ENCODE data around the gene DAPK2.
"Not testable (repeated sequence)": the region's sequence is repeated elsewhere in the genome, so short reads cannot be mapped to it uniquely, and the experiment has no call there.

Gene DAPK2

GRCh38 chr15:63972801-63973200 lies 73.5 kb downstream of the DAPK2 start:
- peak; percentile 43 for DNase-seq (ENCODE audit: low spot score)

GRCh38 chr15:63971904-63972303 lies 74.4 kb downstream of the DAPK2 start:
- no peak for DNase-seq (ENCODE audit: low spot score)

GRCh38 chr15:63971427-63971805 lies 74.9 kb downstream of the DAPK2 start:
- no peak for DNase-seq (ENCODE audit: low spot score)

DNA sequence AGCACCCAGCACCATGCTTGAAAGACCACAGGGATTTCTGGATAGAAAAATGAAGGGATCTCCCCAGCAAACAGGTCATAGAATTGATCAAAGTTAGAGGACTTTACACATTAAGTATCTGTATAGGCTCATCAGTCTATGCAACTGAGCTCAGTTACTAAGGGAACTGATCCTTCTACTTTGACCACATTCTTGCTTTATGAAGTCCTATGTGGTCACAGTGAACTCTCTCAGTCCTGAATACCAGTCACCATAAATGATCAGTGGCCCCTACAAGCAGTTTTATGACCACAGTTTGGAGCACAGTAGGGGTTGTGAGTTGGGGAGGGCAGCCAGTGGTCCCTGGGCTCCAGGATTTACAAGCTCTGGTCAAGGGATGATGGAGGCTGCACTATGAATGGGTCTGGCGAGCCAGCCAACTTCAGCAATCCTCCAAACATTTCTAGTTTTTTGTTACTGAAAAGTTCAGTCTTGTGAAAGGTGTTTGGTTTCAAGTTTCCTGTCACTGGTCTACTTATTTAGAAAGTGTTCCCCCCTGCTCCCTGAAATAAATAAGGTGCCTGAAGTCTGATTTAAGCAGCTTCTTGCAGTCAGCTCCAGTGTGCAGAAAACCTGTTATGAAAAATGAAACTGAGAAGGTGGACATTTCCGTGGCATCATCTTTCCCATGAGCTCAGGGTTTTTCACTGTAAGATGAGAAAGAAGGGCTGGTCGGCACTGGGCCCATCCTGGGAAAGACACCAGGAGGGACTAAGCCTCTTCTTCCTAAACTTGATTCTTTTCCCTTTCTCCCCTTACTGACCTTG lies 75.5 kb downstream of the DAPK2 start:
- no peak for DNase-seq (ENCODE audit: low spot score)

DNA sequence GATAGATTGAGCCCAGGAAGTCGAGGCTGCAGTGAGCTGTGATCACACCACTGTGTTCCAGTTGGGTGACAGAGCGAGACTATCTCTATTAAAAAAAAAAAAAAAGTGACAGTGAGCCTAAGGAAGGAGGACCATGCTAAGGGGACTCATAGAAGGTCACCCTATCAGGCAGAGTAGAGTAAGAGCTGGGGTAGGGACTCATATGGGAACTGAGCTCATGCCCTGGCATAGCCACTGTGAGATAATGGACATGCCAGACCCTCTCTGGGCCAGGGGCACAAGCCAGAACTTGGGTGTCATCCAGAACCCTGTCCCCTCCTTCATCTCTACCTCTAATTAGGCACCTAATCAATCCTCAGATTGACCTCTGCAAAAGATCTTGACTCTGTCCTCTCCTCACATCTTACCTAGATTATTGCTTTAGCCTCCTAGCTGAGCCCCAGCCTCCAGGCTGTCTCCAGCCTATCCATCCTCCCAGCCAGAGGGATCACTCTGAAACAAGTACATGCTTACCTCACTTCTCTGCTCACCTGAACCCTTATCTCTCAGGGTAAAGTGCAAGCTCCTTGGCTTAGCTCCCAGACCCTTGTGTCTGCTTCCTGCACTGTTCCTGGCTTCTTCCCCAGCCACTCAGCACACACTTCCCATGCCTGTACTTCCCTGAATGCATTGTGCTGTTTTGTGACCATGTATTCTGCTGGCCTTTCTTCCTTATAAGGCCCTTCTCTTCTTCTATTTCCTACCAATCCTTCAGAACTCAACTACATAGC lies 76.4 kb downstream of the DAPK2 start:
- DNase-seq (ENCODE audit: low spot score): no peak

GRCh38 chr15:63968700-63969099 lies 77.6 kb downstream of the DAPK2 start:
- DNase-seq (ENCODE audit: low spot score): peak; percentile 41

- DNase-seq (ENCODE audit: low spot score): no peak
Measured at GRCh38 chr15:63968122-63968524, 78.2 kb downstream of the DAPK2 start.

GRCh38 chr15:63967616-63968015 lies 78.7 kb downstream of the DAPK2 start:
- DNase-seq (ENCODE audit: low spot score): no peak

DNA sequence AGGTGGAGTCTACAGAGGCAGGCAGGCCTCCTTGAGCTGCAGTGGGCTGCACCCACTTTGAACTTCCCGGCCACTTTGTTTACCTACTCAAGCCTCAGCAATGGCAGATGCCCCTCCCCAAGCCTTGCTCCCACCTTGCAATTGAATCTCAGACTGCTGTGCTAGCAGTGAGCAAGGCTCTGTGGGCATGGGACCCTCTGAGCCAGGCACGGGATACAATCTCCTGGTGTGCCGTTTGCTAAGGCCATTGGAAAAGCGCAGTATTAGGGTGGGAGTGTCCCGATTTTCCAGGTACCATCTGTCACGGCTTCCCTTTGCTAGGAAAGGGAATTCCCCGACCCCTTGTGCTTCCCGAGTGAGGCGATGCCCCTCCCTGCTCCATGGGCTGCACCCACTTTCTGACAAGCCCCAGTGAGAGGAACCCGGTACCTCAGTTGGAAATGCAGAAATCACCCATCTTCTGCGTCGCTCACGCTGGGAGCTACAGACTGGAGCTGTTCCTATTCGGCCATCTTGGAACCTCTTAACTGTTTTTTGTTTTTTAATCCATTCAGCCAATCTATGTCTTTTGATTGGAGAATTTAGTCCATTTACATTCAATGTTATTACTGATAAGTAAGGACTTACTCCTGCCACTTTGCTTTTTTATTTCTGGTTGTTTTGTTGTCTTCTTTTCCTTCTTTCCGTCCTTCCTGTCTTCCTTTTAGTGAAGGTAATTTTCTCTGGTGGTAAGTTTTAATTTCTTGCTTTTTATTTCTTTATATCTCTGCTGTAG lies 83.2 kb downstream of the DAPK2 start:
- DNase-seq (ENCODE audit: low spot score): not testable (repeated sequence)

- no peak for DNase-seq (ENCODE audit: low spot score)
Measured at GRCh38 chr15:63953524-63953923, 92.8 kb downstream of the DAPK2 start.

GRCh38 chr15:63950911-63951481 lies 95.3 kb downstream of the DAPK2 start:
- DNase-seq (ENCODE audit: low spot score): no peak

GRCh38 chr15:63948971-63949370 lies 97.3 kb downstream of the DAPK2 start:
- no peak for DNase-seq (ENCODE audit: low spot score)

DNA sequence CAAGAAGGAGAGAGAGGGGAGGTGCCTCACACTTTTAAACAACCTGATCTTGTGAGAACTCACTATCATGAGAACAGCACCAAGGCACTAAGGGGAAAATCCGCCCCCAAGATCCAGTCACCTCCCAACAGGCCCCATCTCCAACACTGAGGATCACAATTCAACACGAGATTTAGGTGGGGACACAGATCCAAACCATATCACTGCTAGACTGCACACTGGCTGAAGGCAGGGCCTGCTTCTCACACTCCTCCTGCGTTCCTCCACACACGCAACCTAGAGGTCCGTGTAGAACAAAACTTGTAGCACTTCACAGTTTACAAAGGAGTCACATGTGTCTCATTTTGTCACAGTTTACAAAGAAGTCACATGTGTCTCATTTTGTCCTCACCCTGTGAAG lies 97.8 kb downstream of the DAPK2 start:
- no peak for DNase-seq (ENCODE audit: low spot score)

DNA sequence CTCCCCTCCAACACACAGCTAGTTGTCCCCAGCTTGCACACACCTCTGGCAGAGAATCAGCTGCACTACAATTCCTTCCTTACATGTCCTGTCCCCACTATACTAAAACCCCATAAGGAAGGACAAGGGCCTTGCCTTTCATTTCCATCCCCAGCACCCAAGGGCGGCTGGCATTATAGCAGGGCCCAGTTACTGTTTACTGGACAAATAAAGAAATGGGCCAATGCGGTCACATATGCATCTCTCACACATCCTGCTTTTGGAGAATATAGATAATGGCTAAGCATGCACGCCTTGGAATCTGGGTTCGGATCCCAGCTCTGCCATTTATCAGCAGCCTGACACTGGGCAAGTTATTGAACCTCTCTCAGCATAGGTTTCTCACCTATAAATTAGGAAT lies 99.1 kb downstream of the DAPK2 start:
- no peak for DNase-seq (ENCODE audit: low spot score)

DNA sequence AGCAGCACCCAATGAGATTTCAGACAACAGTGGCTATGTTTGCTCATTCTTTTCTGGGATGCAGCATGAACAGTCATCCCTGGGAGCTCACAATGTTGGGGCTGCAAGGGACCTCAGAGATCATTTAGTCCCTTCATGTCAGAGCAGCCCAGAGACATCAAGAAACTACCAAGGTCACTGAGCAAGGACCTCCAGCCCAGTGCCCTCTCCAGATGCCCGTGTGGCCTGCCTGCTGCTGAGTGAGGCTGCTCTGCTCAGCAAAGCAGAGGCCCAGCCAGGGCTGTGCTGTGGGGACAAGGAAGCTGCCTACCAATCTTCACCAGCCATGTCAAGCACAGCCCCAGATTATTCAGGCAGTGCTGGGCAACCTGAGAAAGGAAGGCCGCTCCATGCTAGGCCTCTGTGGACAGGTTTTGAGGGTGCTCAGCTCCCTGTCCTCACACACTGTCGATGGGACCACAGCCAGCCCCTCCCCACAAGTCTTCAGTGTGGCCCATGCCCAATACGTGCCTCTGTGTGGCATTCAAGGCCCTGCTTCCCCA lies 99.7 kb downstream of the DAPK2 start:
- no peak for DNase-seq (ENCODE audit: low spot score)

- DNase-seq (ENCODE audit: low spot score): no peak
Measured at GRCh38 chr15:63945838-63946298, 100.4 kb downstream of the DAPK2 start.

DNA sequence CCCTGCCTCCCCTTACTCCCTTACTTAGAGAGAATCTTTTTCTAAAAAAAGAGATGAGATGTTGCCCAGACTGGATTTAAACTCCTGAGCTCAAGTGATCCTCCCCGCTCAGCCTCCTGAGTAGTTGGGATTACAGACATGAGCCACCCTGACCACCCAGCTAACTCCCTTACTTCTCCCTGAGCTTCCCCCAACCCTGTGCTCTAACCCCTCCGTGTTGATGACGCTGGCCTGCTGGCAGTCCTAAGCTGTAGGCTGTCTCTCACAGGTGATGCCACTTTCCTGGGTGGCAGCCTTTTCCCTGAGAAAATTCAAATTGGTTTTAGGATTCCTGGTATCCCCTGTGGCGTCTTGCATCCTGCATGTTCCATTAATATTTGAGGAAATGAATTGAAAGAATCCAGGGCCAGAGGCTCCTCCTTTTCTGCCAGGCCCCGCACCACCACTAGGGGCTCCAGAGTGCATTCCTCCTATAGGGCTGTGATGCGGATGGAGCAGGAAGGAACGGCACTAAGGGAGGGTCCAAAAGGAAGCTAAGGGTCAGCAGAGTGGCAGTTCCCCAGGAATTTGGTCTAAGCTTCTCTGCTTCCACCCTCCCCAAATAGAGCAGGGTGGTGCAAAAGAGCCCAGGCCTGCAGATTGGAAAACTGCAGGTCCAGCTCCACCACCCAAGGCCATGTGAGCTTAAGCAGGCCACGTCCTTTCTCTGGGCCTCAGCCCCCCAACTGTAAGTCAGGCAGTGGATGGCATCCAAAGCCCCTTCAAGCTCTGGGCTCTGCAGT lies 101.1 kb downstream of the DAPK2 start:
- DNase-seq (ENCODE audit: low spot score): peak; percentile 87

DNA sequence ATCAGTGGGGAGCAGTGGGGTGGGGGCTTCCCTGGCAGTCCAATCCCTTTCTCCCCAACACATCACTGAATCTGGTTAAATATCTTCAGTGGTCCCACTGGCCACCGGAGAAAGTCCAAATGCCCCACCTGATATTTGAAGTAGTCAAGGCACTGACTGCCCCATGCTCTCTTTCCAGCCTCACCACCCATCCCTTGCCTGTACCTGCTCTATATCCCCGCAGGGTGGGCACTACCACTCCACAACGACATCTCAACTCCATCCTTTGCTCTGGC lies 101.7 kb downstream of the DAPK2 start:
- DNase-seq (ENCODE audit: low spot score): no peak

DNA sequence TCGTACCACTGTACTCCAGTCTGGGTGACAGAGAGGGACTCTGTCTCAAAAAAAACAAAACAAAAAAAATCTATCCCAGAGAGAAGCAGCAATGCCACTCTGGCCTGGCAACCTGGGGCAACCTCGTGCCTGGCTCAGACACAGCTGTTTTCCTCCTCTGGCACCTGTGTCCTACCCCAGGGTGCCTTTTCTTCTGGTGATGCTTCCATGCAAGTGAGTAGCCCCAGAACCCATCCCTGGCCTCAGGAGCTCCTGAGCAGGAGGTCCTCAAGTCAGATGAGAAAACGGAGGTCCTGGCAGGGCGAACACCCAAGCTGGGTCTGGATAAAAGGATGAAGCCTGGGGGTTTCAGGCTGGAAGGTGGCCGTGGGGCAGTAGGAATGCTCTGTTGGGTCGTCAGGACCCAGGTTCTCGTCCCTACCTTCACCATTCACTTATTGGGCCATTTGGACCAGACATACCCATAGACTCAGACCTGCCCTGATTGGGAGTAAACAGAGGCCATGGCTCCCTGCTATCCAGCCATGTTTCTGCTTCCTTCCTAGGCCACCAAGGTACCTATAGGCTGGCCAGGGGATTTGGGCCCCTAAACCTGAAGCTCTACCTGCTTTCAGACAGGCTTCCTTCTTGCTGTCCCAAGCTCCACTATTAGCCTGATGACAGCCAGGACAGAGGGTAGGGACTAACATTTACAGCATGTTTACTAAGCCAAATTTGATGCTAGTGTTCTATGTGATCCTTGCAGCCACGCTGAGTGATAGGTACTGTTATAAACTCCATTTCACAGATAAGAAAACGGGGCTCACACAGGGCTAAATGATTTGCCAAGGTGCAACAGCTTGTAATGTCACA lies 102.2 kb downstream of the DAPK2 start:
- DNase-seq (ENCODE audit: low spot score): no peak

Measured in iPS-NIHi11 (cell line).